ENCODE results near the gene SLC8A2. TPM values are rescaled to one million over a fixed set of nuclear protein-coding genes. Genes with fewer than 3 reads are reported as not detected.

Gene SLC8A2
- polyA plus RNA-seq, 1 donor from 2014 or later, result 14.1 TPM

DNA sequence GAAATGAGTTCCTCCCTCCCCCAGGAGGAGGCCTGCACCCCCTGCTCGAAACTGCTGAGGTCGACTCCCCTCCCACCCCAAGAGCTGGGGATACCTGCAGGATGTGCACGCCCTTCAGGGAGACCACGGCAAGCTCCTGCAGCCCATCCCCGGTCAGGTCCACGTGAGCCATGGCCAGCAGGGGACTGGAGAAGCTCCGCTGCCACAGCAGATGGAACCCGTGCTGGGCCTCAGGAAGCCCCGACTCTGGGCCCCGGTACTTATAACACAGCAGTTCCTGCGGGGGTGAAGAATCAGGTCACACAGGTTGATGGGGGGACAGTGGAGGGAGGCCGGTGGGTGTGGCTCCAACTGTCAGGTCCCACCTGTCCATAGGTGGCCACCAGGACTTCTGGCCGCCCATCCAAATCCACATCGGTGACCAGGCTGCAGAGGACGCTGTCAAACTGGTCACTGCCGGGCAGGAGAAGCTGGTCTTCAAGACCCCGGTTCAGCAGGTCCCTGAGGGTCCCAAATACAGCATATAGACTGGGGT, 4.8 kb upstream of the SLC8A2 start:
- Histone ChIP-seq H3K9me3 (ENCODE audit: low read length) (no peaks in the 10 kb centered on the region), H2AFZ (ENCODE audit: low read depth, low read length) (no peak overlapping the region), H3K36me3 (ENCODE audit: insufficient read depth, low read length) (no peaks in the 10 kb centered on the region), H3F3A (ENCODE audit: insufficient read depth, low read length, poor library complexity, severe bottlenecking) (no peaks in the 10 kb centered on the region), H3K27ac (ENCODE audit: low read length) (no peak overlapping the region), H3K27me3 (ENCODE audit: insufficient read depth, low read depth, low read length) (no peaks in the 10 kb centered on the region), H3K4me3 (ENCODE audit: low read length) (no peak overlapping the region), H3K4me2 (ENCODE audit: low read length) (no peak overlapping the region), H4K20me1 (ENCODE audit: insufficient read depth) (no peaks in the 10 kb centered on the region), H3K9ac (ENCODE audit: low read length) (no peak overlapping the region), H3K9me2 (ENCODE audit: insufficient read depth, low read length) (no peaks in the 10 kb centered on the region), H3K79me2 (replicated peaks; ENCODE audit: insufficient read depth, low read length) (no peaks in the 10 kb centered on the region)
- TF ChIP-seq SMC3 (conservative IDR thresholded peaks at IDR 0.05; ENCODE audit: poor library complexity), result no peak
- no peak for TF ChIP-seq MXI1 (conservative IDR thresholded peaks at IDR 0.05; ENCODE audit: poor library complexity, severe bottlenecking)
- no peak for TF ChIP-seq TAF1 (IDR thresholded peaks at IDR 0.05; ENCODE audit: low read depth)
- TF ChIP-seq EP300 (conservative IDR thresholded peaks at IDR 0.05; ENCODE audit: poor library complexity, severe bottlenecking), result no peak
- TF ChIP-seq EZH2 (IDR thresholded peaks at IDR 0.05; ENCODE audit: borderline replicate concordance, insufficient read depth, low read length, poor library complexity, severe bottlenecking), result no peak
- TF ChIP-seq POLR2AphosphoS5 (IDR thresholded peaks at IDR 0.05), result no peak

DNA sequence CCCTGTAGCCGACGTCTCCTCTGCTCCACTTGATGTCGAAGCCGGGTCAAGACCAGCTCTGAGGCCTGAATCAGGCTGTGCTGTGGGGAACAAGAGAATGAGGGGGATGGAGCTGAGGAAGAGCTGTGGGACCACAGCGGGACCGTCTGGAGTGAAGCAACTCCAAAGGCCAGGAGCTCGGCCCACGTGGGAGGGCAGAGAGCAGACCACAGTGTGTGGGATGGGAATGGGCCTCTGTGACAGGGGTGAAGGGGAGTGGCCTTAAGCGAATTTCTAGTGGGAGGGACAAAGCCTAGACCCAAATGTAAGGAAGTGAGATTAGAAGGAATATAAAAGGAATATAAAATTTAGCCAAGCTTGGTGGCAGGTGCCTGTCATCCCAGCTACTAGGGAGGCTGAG, 3.8 kb upstream of the SLC8A2 start:
- Histone ChIP-seq H3K9ac (ENCODE audit: low read length) (no peak overlapping the region), H3K4me3 (ENCODE audit: low read length) (no peak overlapping the region), H3K9me3 (ENCODE audit: low read length) (no peaks in the 10 kb centered on the region), H3K79me2 (replicated peaks; ENCODE audit: insufficient read depth, low read length) (no peaks in the 10 kb centered on the region), H3F3A (ENCODE audit: insufficient read depth, low read length, poor library complexity, severe bottlenecking) (no peaks in the 10 kb centered on the region), H4K20me1 (ENCODE audit: insufficient read depth) (no peaks in the 10 kb centered on the region), H3K9me2 (ENCODE audit: insufficient read depth, low read length) (no peaks in the 10 kb centered on the region), H3K4me2 (ENCODE audit: low read length) (no peak overlapping the region), H3K27me3 (ENCODE audit: insufficient read depth, low read depth, low read length) (no peaks in the 10 kb centered on the region), H2AFZ (ENCODE audit: low read depth, low read length) (no peak overlapping the region), H3K36me3 (ENCODE audit: insufficient read depth, low read length) (no peaks in the 10 kb centered on the region), H3K27ac (ENCODE audit: low read length) (no peak overlapping the region)
- TF ChIP-seq SMC3 (conservative IDR thresholded peaks at IDR 0.05; ENCODE audit: poor library complexity), result no peak
- no peak for TF ChIP-seq EP300 (conservative IDR thresholded peaks at IDR 0.05; ENCODE audit: poor library complexity, severe bottlenecking)
- TF ChIP-seq, protein P1, sequence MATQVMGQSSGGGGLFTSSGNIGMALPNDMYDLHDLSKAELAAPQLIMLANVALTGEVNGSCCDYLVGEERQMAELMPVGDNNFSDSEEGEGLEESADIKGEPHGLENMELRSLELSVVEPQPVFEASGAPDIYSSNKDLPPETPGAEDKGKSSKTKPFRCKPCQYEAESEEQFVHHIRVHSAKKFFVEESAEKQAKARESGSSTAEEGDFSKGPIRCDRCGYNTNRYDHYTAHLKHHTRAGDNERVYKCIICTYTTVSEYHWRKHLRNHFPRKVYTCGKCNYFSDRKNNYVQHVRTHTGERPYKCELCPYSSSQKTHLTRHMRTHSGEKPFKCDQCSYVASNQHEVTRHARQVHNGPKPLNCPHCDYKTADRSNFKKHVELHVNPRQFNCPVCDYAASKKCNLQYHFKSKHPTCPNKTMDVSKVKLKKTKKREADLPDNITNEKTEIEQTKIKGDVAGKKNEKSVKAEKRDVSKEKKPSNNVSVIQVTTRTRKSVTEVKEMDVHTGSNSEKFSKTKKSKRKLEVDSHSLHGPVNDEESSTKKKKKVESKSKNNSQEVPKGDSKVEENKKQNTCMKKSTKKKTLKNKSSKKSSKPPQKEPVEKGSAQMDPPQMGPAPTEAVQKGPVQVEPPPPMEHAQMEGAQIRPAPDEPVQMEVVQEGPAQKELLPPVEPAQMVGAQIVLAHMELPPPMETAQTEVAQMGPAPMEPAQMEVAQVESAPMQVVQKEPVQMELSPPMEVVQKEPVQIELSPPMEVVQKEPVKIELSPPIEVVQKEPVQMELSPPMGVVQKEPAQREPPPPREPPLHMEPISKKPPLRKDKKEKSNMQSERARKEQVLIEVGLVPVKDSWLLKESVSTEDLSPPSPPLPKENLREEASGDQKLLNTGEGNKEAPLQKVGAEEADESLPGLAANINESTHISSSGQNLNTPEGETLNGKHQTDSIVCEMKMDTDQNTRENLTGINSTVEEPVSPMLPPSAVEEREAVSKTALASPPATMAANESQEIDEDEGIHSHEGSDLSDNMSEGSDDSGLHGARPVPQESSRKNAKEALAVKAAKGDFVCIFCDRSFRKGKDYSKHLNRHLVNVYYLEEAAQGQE (IDR thresholded peaks at IDR 0.05; ENCODE audit: borderline replicate concordance), result no peak
- no peak for TF ChIP-seq MXI1 (conservative IDR thresholded peaks at IDR 0.05; ENCODE audit: poor library complexity, severe bottlenecking)
- TF ChIP-seq TAF1 (IDR thresholded peaks at IDR 0.05; ENCODE audit: low read depth), result no peak

DNA sequence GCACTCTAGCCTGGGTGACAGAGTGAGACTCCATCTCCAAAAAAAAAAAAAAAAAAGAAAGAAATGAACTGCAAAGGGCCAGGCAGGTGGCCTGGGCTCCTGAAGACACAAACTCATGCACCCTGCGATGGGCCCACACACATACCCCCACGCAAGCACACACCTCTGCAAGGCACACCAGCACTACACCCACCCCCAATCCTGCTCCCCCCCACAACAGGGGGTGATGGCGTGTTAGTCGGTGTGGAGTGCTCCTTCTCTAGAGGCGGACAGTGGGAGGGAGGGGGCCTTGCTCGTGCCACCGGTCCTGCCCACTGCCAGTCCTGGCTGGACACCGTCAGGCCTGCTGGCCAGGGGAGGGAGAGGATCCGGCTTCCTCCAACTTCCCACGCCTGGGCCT, 1.6 kb upstream of the SLC8A2 start:
- Histone ChIP-seq H3K36me3 (ENCODE audit: insufficient read depth, low read length) (no peaks in the 10 kb centered on the region), H3K9ac (ENCODE audit: low read length) (no peak overlapping the region), H4K20me1 (ENCODE audit: insufficient read depth) (no peaks in the 10 kb centered on the region)

More for the DNA sequence above, 1.6 kb upstream of the SLC8A2 start:
- Histone ChIP-seq H3K79me2 (replicated peaks; ENCODE audit: insufficient read depth, low read length) (no peaks in the 10 kb centered on the region), H3F3A (ENCODE audit: insufficient read depth, low read length, poor library complexity, severe bottlenecking) (no peaks in the 10 kb centered on the region), H3K9me3 (ENCODE audit: low read length) (no peaks in the 10 kb centered on the region), H3K4me3 (ENCODE audit: low read length) (no peak overlapping the region), H3K4me2 (ENCODE audit: low read length) (no peak overlapping the region), H3K27ac (ENCODE audit: low read length) (no peak overlapping the region), H3K27me3 (ENCODE audit: insufficient read depth, low read depth, low read length) (no peaks in the 10 kb centered on the region), H3K9me2 (ENCODE audit: insufficient read depth, low read length) (no peaks in the 10 kb centered on the region), H2AFZ (ENCODE audit: low read depth, low read length) (no peak overlapping the region)
- TF ChIP-seq MXI1 (conservative IDR thresholded peaks at IDR 0.05; ENCODE audit: poor library complexity, severe bottlenecking) (no peak), RAD21 (conservative IDR thresholded peaks at IDR 0.05) (no peak), EP300 (conservative IDR thresholded peaks at IDR 0.05; ENCODE audit: poor library complexity, severe bottlenecking) (no peak), SMC3 (conservative IDR thresholded peaks at IDR 0.05; ENCODE audit: poor library complexity) (no peak), TAF1 (IDR thresholded peaks at IDR 0.05; ENCODE audit: low read depth) (no peak), POLR2AphosphoS5 (IDR thresholded peaks at IDR 0.05) (no peak), EZH2 (IDR thresholded peaks at IDR 0.05; ENCODE audit: borderline replicate concordance, insufficient read depth, low read length, poor library complexity, severe bottlenecking) (no peak)
- TF ChIP-seq, protein P2, sequence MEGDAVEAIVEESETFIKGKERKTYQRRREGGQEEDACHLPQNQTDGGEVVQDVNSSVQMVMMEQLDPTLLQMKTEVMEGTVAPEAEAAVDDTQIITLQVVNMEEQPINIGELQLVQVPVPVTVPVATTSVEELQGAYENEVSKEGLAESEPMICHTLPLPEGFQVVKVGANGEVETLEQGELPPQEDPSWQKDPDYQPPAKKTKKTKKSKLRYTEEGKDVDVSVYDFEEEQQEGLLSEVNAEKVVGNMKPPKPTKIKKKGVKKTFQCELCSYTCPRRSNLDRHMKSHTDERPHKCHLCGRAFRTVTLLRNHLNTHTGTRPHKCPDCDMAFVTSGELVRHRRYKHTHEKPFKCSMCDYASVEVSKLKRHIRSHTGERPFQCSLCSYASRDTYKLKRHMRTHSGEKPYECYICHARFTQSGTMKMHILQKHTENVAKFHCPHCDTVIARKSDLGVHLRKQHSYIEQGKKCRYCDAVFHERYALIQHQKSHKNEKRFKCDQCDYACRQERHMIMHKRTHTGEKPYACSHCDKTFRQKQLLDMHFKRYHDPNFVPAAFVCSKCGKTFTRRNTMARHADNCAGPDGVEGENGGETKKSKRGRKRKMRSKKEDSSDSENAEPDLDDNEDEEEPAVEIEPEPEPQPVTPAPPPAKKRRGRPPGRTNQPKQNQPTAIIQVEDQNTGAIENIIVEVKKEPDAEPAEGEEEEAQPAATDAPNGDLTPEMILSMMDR (IDR thresholded peaks at IDR 0.05; ENCODE audit: poor library complexity, severe bottlenecking), result no peak
- TF ChIP-seq, protein P1 (IDR thresholded peaks at IDR 0.05; ENCODE audit: borderline replicate concordance), result no peak
